COLO668 (cell line): ENCODE measurements around the gene RDH11.

Experiments used
- DNase-seq: peaks from one replicate; lab custom pipeline; 2025; ENCODE audit not compliant: unreplicated experiment; lab: John Stamatoyannopoulos, UW

The RDH11 gene

DNA sequence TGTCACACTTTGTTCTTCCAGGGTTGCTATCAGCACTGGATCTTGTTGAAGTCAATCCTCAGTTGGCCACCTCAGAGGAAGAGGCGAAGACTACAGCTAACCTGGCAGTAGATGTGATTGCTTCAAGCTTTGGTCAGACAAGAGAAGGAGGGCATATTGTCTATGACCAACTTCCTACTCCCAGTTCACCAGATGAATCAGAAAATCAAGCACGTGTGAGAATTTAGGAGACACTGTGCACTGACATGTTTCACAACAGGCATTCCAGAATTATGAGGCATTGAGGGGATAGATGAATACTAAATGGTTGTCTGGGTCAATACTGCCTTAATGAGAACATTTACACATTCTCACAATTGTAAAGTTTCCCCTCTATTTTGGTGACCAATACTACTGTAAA, 44.9 kb downstream of the RDH11 start:
- DNase-seq = no peak

DNA sequence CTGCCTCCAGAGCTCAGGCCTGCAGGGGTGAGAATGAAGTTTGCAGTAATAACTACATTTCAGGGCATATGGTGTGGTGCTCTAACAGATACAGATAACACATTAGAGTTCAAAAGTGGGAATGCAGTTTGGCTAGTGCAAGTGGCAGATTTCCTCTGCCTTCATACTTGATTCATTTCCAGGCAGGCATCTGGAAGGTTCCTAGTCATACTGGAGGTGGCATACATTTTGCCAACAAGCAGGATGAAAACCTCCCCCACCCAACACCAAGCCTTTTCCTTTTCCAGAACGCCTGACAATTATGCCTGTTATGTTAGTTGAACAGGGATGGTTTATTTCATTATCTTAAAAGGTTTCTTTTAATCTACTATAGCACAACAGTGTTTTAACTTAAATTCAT, 45.4 kb downstream of the RDH11 start:
- no peak for DNase-seq

DNA sequence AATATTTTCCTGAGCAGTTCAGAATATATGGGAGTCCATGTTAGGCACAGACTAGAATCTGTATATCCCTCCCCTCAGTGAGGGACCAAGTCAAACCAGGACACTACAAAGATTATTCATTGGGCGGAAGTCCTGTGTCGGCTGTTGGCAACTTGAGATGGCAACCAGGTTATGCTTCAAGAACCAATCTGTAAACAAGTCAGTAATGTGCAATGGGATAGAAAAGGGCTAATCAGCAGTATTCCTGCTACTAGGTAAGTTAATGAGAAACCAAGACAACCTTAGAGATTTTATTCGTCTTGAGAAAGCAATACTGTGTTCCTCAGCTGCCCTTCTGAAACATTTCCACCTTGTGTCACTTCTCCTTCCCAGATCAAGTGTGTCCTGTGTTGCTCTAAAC, 49.4 kb downstream of the RDH11 start:
- DNase-seq = no peak

GRCh38 chr14:67645414-67645813, 50.1 kb downstream of the RDH11 start:
- no peak for DNase-seq

- DNase-seq = no peak
Measured at GRCh38 chr14:67644428-67644827, 51.1 kb downstream of the RDH11 start.

- no peak for DNase-seq
Measured at GRCh38 chr14:67643713-67644112, 51.9 kb downstream of the RDH11 start.

DNA sequence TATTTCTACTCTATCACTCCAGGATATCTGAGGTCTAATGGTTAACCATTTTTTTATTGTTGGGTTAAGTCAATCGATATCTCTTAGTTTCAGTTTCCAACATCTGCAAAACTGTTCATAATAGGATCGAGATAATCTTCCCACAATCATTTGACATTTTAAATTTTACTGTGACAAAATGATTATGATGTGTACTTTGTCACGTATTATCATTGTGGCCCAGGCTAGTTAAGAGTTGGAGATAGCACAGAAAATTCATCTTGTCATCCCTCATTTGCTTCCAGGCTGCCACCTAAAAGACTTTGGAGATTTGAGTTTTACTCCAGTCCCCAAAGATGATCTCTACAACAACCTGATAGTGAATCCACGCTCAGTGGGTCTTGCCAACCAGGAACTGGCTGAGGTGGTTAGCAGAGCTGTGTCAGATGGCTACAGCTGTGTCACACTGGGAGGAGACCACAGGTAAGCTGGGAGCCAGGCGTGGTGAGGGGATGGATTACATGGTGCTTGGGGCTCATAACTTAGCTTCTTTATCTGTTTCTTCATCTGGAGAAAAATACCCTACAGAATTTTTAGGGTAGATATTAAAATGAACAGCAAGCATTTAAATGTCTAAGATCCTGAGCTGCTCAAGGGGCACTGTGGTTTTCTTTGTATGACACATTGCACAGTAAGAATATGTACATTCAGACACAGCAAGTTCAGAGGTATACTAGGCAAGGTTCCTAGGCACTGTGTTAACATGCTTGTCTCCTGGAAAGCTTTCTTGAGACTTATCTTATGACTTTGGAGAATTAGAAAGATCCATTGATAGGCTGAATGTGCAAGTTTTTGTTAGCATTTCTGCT, 53.4 kb downstream of the RDH11 start:
- DNase-seq = no peak

DNA sequence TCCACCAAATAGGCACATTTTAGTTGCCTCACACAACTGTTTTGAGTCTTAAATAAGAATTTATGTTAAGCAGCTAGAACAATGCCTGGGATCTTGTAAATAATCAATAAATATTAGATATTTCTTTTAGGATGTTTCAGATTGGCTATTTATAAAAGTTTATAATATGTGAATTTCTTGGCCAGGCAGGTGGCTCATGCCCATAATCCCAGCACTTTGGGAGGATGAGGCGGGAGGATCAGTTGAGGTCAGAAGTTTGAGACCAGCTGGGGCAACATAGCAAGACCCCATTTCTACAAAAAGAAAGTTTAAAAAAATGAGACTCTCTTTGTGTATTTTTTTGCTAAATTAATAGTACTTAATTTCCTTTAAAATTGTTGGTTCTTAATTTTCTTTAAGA, 54.1 kb downstream of the RDH11 start:
- DNase-seq = no peak

- no peak for DNase-seq
Measured at GRCh38 chr14:67638642-67639041, 56.9 kb downstream of the RDH11 start.

DNA sequence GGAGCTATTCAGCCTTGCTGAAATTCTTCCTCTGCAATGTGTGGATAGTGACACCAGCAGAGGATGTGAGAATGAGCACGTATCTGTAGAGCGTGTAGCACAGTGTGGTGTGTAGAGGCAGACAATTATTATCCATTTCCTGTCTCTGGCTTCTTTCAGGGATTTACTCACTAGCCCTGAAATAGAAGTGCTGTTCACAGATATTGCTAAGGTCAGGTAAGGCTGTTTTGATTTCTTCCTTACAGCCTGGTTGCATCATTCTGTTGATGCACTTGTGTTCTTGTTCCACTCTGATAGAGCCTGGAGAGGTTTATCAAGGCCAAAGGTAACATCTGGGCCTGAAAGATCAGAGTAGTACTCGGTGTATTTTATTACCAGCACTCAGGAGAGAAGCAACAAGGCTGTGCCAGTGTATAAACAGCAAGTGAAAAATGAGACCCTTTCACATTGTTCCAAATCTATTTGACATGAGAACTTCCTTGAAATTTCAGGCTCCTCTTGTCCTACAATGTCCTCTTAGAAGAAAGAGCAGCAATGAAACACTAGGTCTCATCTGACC, 59.1 kb downstream of the RDH11 start:
- no peak for DNase-seq

DNA sequence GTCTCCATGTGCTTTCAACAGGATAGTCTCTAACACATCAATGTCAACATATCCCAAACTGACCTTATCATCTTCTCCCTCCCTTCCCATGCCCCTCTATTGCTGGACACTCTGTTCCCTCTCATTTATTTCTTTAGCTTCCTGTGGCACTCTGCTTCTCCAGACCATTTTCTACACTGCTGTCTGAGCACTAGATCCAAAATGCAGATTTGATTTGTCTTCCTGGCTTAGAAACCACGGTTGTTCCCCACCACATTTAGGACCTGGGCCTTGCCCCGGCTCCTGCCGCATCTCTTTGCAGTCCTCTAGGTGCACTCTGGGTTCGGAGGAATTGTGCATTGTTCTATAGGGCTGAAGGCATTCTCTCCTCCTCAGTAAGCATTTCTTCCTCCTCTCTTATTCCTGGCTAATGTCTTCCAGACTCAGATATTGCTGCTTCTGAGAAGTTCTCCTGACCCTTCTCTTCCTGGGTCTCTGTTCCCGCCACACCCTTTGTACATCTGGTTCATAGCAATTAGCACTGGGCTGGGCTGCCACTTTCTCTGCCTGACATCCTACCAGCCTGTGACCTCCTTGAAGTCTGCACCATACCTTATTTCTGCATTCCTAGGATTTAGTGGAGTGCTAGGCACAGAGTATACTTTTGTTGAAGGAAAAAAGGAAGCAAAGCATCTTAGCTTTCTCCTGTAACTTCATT, 62.0 kb downstream of the RDH11 start:
- DNase-seq = no peak

GRCh38 chr14:67630938-67631337, 64.6 kb downstream of the RDH11 start:
- no peak for DNase-seq

- no peak for DNase-seq
Measured at GRCh38 chr14:67630186-67630585, 65.4 kb downstream of the RDH11 start.

DNA sequence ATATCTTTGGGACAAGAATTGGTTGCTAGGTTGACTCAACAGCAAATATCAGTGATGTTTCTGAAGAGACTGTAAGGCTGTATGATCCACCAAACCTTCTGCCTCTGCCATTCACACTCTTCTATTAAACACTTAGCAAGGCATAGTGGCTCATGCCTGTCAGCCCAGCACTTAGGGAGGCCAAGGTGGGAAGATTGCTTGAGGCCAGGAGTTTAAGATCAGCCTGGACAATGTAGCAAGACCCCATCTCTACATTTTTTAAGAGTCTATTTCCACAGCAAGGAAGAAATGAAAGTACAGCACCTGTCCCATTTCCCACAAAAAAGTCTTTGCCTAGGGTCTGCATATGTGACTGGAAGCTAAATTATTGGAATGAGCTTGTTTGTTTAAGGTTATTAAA, 68.0 kb downstream of the RDH11 start:
- DNase-seq = no peak
